ENCODE data around the gene JARID2. TPM values are rescaled to one million over a fixed set of nuclear protein-coding genes. Genes with fewer than 3 reads are reported as not detected.

Gene JARID2
- polyA plus RNA-seq, 1 donor (not counting 4 experiments of a cell fraction or from before 2014, with no cell fraction given) = 11.0 TPM

GRCh38 chr6:15483060-15483459, 237.2 kb downstream of the JARID2 start:
- no peak overlapping the region for H3K9ac ChIP-seq (ENCODE audit: control insufficient read depth, extremely low read depth, insufficient read depth, low read length)
- no peak overlapping the region for H2AFZ ChIP-seq (ENCODE audit: control insufficient read depth, low read length)
- H3K9me1 ChIP-seq (ENCODE audit: control insufficient read depth, extremely low read depth, insufficient read depth, low read length) = peaks cover 2% of the 10 kb centered on the region
- peaks cover 28% of the 10 kb centered on the region for H3K79me2 ChIP-seq (ENCODE audit: control insufficient read depth, insufficient read depth, low read length)
- H3K9me3 ChIP-seq (ENCODE audit: control insufficient read depth, low read depth, low read length) = no peaks in the 10 kb centered on the region
- dilution Hi-C loops (cut with MboI; ENCODE audit: extremely low pct_ligation_motif_present, low sequenced_read_pairs) = no loop called here
- no peak overlapping the region for H3K27ac ChIP-seq (ENCODE audit: control insufficient read depth, insufficient read depth, low read length)
- peaks cover 1 to 7% of the 10 kb centered on the region in 2 experiments for H3K36me3 ChIP-seq (ENCODE audit: control insufficient read depth in 2 of 2, extremely low read depth in 1 of 2, insufficient read depth in 2 of 2, low read length in 2 of 2)
- H3K4me1 ChIP-seq (ENCODE audit: control insufficient read depth, extremely low read depth, insufficient read depth, low read length) = peaks cover 31% of the 10 kb centered on the region
- no peak overlapping the region for H3K4me3 ChIP-seq (ENCODE audit: control insufficient read depth in 2 of 3, extremely low read depth in 1 of 3, insufficient read depth in 2 of 3, low read depth in 1 of 3, low read length in 3 of 3)
- TF ChIP-seq, protein P1, sequence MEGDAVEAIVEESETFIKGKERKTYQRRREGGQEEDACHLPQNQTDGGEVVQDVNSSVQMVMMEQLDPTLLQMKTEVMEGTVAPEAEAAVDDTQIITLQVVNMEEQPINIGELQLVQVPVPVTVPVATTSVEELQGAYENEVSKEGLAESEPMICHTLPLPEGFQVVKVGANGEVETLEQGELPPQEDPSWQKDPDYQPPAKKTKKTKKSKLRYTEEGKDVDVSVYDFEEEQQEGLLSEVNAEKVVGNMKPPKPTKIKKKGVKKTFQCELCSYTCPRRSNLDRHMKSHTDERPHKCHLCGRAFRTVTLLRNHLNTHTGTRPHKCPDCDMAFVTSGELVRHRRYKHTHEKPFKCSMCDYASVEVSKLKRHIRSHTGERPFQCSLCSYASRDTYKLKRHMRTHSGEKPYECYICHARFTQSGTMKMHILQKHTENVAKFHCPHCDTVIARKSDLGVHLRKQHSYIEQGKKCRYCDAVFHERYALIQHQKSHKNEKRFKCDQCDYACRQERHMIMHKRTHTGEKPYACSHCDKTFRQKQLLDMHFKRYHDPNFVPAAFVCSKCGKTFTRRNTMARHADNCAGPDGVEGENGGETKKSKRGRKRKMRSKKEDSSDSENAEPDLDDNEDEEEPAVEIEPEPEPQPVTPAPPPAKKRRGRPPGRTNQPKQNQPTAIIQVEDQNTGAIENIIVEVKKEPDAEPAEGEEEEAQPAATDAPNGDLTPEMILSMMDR (optimal IDR thresholded peaks at IDR 0.05 in 1 of 3, IDR thresholded peaks at IDR 0.05 in 1 of 3, conservative IDR thresholded peaks at IDR 0.05 in 1 of 3; ENCODE audit: extremely low read depth in 1 of 3, insufficient read depth in 2 of 3, low read length in 3 of 3) = no peak
- H3K27me3 ChIP-seq (ENCODE audit: control insufficient read depth, extremely low read depth, insufficient read depth, low read length) = no peaks in the 10 kb centered on the region
- no peak for FAIRE-seq
- no peak for DNase-seq (ENCODE audit: low read depth, low spot score)
- H4K20me1 ChIP-seq (ENCODE audit: control insufficient read depth, extremely low read depth, insufficient read depth, low read length) = no peaks in the 10 kb centered on the region
- H3K4me2 ChIP-seq (ENCODE audit: control insufficient read depth, extremely low read depth, insufficient read depth, low read depth, low read length) = no peak overlapping the region

DNA sequence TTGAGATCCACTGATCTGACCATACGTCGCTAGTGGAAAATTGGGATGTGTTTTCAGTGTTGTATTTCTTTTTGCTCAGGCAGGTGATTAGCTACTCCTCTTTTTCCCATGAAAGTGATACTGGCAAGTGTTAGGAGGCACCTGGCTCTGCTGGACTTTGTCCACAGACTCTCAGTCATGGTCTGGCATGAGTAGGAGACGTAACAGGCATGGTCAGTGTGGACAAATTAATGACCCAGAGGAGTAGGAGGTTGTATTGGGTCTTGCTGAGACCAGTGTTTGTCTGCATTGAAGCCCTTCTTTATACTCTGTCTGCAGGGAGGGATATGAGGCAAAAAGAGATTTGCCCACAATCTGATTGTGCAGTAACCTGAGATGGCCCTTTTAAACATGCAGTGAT, 238.3 kb downstream of the JARID2 start:
- no peak for FAIRE-seq
- Histone ChIP-seq H3K9me1 (ENCODE audit: control insufficient read depth, extremely low read depth, insufficient read depth, low read length) (peaks cover 2% of the 10 kb centered on the region), H3K4me3 (ENCODE audit: control insufficient read depth in 2 of 3, extremely low read depth in 1 of 3, insufficient read depth in 2 of 3, low read depth in 1 of 3, low read length in 3 of 3) (no peak overlapping the region), H3K4me2 (ENCODE audit: control insufficient read depth, extremely low read depth, insufficient read depth, low read depth, low read length) (no peak overlapping the region), H4K20me1 (ENCODE audit: control insufficient read depth, extremely low read depth, insufficient read depth, low read length) (no peaks in the 10 kb centered on the region), H3K36me3 (ENCODE audit: control insufficient read depth in 2 of 2, extremely low read depth in 1 of 2, insufficient read depth in 2 of 2, low read length in 2 of 2) (peaks cover 8 to 11% of the 10 kb centered on the region in 2 experiments), H2AFZ (ENCODE audit: control insufficient read depth, low read length) (no peak overlapping the region), H3K27ac (ENCODE audit: control insufficient read depth, insufficient read depth, low read length) (no peak overlapping the region), H3K27me3 (ENCODE audit: control insufficient read depth, extremely low read depth, insufficient read depth, low read length) (no peaks in the 10 kb centered on the region), H3K79me2 (ENCODE audit: control insufficient read depth, insufficient read depth, low read length) (peaks cover 26% of the 10 kb centered on the region), H3K9ac (ENCODE audit: control insufficient read depth, extremely low read depth, insufficient read depth, low read length) (no peak overlapping the region), H3K4me1 (ENCODE audit: control insufficient read depth, extremely low read depth, insufficient read depth, low read length) (peaks cover 27% of the 10 kb centered on the region), H3K9me3 (ENCODE audit: control insufficient read depth, low read depth, low read length) (no peaks in the 10 kb centered on the region)
- TF ChIP-seq, protein P1 (optimal IDR thresholded peaks at IDR 0.05 in 1 of 3, IDR thresholded peaks at IDR 0.05 in 1 of 3, conservative IDR thresholded peaks at IDR 0.05 in 1 of 3; ENCODE audit: extremely low read depth in 1 of 3, insufficient read depth in 2 of 3, low read length in 3 of 3) = no peak
- no peak for TF ChIP-seq EZH2 (IDR thresholded peaks at IDR 0.05; ENCODE audit: low read length)
- no peak for DNase-seq (ENCODE audit: low read depth, low spot score)
- dilution Hi-C loops (cut with MboI; ENCODE audit: extremely low pct_ligation_motif_present, low sequenced_read_pairs) = no loop called here

Data from keratinocyte (primary cell).